Urothelium cell line (cell line): ENCODE results near the gene BAZ2B.

Experiments
- DNase-seq: peaks from one replicate; pipeline ENCODE4 v3.0.0; 2011; ENCODE audit warnings: low spot score, mixed read lengths
- FAIRE-seq: peaks from 2 replicates; lab custom pipeline; 2011; peaks lifted over from hg19 to GRCh38; lab: Jason Lieb, UNC

BAZ2B gene

DNA sequence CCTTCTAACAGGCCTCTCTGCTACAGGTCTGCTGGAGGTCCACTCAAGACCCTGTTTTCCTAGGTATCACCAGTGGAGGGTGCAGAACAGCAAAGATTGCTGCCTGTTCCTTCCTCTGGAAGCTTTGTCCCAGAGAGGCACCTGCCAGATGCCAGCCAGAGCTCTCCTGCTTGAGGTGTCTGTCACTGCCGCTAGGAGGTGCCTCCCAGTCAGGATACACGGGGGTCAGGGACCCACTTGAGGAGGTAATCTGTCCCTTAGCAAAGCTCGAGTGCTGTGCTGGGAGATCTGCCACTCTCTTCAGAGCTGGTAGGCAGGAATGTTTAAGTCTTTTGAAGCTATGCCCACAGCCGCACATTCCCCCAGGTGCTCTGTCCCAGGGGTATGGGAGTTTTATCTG lies 140.6 kb downstream of the BAZ2B start:
- DNase-seq (no peak), FAIRE-seq (no peak)

GRCh38 chr2:159471340-159471739 lies 145.0 kb downstream of the BAZ2B start:
- FAIRE-seq = no peak
- no peak for DNase-seq

GRCh38 chr2:159468257-159468656 lies 148.1 kb downstream of the BAZ2B start:
- no peak for DNase-seq
- FAIRE-seq = no peak

GRCh38 chr2:159462961-159463360 lies 153.4 kb downstream of the BAZ2B start:
- FAIRE-seq = no peak

DNA sequence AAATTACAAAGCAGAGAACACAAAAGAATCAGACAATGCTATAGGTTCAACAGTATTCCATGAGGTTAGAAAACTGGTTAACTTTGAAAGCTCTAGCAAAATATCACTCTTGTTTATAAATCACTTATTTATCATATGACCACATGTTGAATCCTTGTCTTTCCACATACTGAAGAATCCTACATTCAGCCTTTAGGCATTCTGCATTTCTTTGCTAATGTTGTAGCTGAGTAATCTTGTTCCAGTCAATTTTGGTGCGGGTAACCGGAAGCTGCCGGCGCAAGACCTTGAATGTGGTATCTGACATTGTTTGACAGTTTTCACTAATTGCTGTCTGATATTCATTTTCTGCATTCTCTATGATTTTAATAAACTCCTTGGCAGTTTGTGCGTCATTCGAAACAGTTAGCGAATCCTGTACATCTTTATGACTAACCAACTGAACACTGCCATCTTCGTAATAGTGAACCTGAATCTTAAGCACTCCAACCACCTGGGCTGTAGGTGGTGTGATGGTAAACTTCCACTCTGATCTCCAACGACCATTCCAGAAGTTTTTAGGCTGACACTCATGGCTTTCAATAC lies 154.1 kb downstream of the BAZ2B start:
- DNase-seq (no peak), FAIRE-seq (no peak)

More at GRCh38 chr2:159462961-159463360, 153.4 kb downstream of the BAZ2B start:
- DNase-seq = no peak

DNA sequence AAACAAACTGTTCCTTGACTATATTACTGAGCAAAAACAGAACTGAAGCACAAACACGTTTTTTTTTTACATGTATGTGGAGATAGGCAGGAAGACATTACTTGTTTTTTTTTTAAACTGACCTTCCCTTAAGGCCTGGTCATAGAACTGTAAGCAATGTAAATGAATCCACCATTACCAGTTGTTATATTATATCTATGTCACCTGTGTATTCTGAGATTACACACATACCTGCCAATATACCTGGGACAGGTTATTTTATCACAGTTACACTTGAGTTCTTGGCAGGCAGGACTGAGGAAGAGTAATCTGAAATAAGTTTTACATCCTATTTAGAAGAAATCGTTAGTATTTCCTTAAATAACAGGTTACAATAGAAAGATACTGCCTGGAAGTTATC lies 155.3 kb downstream of the BAZ2B start:
- no peak for FAIRE-seq
- no peak for DNase-seq

DNA sequence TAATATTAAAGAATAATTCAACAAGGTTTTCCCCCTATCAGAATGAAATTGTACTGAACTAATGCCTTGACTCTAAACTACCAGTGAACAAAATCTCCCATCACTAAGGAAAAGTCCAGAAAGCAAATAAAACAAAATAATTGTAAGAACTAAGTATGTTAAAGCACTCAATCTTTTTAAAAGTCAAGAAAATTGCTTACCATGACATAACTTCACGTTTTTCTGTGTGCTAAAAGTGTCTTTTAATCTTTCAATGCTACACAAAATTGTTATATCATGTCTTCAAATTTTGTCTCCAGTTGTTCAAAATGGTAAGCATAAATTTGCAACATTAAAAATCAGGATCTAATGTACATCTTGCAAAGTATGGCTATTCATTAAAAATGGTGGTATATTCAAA lies 156.1 kb downstream of the BAZ2B start:
- DNase-seq (no peak), FAIRE-seq (no peak)

- no peak for DNase-seq
These were observed 157.1 kb downstream of the BAZ2B start for GRCh38 chr2:159459279-159459678.

DNA sequence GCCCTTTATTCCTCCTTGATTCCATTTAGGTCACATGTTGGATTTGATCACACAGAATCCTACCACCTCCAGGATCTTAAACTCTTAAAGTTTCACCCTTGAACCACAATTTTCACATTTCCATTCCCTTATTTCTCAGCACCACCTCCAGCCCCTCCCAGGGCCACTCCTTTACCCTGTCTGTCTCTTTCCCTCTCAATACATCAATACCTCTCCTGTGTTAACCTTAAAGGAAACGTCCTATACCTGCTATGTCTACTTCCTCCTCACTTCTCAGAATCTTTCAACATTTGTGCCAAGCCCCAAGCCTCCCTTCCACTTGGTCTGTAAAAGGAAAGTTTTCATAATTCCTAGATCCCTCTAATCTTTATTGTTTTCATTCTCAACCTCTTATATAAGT lies 158.8 kb downstream of the BAZ2B start:
- no peak for DNase-seq
- FAIRE-seq = no peak

More at GRCh38 chr2:159459279-159459678, 157.1 kb downstream of the BAZ2B start:
- FAIRE-seq = no peak

DNA sequence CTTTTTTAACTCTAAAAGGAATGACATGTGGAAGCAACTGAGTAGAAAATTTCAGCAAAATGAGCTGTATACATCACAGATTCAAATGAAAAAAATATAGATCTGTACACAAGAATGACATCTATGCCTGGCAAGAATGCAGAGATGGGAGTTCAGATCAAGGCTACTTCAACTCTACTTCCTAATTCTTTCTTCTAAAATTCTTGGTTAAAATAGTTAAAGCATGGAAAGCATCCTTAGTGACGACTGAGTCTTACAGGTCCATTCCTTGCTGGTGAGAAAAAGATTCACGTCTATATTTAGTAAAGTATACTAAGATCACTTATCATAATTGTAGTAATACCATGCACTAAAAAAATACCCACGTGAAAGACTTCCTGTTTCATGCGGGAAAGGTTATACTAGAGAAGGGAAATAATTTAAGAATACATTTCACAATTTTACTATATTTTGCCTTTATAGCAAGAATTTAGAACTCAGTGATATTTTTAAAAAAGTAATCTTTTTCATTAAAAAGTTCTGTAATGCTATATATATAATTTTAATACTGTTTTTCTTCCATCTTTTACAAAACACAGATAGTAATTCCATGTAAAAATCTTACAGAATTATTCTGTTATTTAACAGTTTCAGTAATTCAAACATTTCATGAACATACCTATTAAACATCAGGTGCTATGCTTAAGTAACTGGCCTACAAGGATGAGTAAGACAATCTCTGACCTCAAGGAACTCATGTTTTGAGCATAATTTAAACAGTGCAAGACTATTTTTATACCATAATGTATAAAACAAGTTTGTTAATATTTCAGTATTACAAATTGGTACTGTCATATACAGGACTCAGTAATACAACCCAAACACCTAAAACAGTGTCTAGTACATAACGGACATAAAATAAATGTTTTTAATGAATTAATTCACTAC lies 159.6 kb downstream of the BAZ2B start:
- no peak for FAIRE-seq
- DNase-seq = no peak

DNA sequence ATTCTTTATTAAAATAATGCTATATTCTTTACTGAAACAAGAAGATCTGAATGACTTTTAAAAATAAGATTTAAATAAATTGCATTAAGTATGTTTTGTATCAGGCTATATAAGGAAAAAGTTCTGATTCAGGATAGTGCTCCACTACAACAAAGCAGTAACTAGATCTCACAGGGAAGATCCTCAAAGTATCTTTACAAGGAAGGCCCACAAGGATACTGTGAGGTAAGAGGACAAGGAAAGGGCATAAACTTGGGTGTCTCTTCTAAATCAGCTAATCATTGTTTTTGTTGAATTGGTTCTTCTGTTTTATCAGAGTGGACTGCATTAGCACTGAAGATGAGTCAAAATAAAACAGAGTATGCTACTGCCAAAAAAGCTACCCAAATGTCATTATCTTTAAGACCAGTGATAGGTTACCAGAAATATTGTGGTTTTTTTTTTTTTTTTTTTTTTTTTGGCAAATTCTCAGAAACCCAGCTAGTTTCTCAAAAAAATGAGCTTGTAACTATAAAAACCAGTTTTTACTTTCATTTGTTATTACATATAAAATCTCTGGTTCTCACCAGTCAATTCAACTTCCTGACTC lies 160.9 kb downstream of the BAZ2B start:
- FAIRE-seq = no peak

GRCh38 chr2:159454185-159454584 lies 162.2 kb downstream of the BAZ2B start:
- DNase-seq = no peak
- FAIRE-seq = no peak

More for the DNA sequence above, 160.9 kb downstream of the BAZ2B start:
- no peak for DNase-seq

DNA sequence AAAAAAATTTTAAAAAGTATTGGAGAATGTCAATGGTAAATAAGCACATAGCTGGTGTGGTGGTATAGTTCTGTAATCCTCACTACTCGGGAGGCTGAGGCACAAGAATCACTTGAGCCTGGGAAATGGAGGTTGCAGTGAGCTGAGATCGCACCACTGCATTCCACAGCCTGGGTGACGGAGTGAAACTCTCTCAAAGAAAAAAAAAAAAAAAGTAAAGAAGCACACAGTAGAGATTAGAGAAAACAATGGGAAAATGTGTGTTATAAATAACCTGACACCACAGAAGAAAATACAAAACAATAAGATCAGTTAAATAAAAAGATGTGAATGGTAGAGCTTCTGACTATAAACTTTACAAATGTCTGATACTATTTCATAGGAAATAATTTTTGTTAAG lies 166.2 kb downstream of the BAZ2B start:
- no peak for FAIRE-seq
- no peak for DNase-seq

DNA sequence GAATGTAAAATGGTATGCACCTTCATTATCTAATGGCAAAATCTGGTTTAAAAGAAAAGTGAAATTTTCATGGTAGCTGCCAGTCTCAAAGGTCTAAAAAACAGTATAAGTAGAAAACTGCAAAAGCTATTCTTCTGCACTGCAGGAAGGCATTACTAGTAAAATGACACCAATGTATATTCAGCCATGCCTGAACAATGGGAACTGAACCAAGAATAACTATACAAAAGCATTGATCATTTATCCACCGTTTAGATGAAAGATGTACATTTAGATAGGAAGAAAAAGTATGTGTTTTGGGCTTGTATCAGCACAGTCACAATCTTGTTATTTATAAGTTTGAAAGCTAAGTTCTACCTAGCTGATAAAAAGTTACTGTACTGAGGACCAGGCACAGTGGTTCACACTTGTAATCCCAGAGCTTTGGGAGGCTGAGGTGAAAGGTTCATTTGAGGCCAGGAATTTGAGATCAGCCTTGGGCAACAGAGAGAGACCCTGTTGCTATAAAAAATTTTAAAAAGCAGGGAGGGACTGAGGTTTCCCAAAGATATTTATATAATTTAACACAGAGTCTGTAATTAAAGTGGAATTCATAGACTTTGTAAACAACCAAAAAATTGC lies 166.7 kb downstream of the BAZ2B start:
- no peak for DNase-seq

DNA sequence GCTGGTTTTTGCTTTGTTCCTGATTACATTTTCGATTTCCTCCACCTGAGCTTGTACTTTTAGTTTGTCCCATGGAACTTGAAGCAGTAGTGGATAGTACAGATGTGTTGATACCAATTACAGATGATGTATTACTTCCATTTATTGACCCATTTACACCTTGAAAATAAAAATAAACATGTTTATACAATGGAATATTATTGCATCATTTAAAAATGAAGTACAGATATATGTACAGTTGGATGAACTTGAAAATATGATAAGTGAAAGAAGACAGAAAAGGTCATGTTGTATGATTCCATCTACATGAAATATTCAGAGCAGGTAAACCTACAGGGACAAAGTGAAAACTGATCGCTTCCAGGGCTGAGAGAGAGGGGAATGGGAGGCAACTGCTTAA lies 169.5 kb downstream of the BAZ2B start:
- DNase-seq (no peak), FAIRE-seq (no peak)

More for the DNA sequence above, 166.7 kb downstream of the BAZ2B start:
- no peak for FAIRE-seq

DNA sequence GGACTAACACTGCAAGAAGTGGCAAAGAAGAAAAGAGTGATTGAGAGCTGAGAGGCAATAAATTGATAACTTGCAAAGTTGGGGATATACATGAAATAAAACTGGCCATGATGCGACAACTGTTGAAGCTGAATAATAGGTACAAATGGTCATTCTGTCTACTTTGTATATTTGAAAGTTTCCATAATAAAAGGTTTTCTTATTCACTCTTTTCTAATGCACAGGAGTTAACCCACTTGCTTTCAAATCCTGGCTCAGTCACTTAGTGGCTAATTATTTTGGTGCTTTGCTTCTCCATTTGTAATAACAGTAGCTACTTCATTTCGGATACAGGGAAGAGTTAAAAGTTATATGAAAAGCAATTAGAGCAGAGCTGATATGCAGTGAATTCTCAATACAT lies 170.1 kb downstream of the BAZ2B start:
- FAIRE-seq (no peak), DNase-seq (no peak)

DNA sequence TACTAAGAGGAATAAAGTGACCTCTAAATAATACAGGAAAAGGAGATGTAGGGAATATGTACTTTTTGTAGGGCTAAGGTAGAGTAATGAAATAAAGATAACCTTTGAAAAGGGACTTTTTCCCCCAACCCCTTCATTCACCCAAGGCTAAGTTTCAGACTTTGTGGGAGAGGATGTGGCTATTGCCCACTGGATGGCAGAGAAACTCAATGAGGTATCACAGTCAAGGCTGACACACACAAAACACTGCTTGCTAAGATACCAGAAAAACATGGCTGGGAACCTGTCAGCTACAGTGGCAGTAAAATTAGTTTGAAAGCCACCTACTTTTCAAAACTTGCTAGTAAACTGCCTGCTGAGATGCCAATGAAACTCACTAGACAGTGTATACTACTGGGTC lies 171.0 kb downstream of the BAZ2B start:
- FAIRE-seq (no peak), DNase-seq (no peak)

GRCh38 chr2:159444754-159445153 lies 171.6 kb downstream of the BAZ2B start:
- FAIRE-seq (no peak), DNase-seq (no peak)

DNA sequence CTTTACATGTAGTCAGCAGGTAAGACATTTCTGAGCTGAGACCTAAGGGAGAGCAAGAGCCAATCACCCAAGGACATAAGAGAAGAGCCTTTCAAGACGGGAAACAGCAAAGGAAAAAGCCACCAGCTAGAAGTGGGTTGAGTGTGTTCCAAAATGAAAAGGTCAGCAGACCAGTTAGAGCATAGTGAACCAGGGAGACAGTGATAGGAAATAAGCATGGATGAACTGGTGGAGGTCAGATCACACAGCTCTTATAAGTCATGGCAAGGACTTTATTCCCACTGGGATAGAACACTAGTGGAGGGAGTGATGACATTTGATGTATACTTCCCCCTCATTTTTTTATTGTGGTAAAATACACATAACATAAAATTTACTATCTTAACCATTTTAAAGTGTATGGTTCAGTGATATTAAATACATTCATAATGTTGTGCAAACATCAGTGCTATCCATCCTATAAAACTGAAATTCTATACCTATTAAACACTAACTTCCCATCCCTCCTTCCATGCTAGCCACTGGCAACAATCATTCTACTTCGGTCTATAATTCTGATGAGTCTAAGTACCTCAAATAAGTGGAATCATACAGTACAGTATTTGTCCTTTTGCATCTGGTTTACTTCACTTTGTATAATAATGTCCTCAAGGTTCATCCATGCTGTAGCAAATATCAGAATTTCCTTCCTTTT lies 174.0 kb downstream of the BAZ2B start:
- DNase-seq (no peak), FAIRE-seq (no peak)

GRCh38 chr2:159441182-159441581 lies 175.2 kb downstream of the BAZ2B start:
- no peak for DNase-seq
- no peak for FAIRE-seq

DNA sequence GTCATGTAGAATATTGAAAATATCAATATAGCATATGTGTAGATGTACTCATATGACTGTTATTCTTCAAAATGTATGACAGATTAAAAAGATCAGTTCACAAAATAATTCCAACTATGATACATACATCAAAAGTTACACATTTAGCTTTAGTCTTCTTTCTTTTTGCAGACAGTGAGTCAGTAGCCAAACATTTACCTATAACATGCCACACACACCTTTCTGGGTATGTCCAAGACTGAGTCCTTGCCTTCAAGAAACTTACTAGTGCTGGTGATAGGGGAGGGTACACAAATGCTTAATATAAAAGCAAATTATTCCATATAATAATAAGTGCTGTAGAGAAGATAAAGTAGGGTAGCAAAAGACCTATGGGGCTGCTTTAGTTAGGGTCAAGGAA lies 176.9 kb downstream of the BAZ2B start:
- FAIRE-seq = no peak
- no peak for DNase-seq
